ENCODE data around the gene NDE1.

The NDE1 gene

GRCh38 chr16:15757077-15757386 is 107.0 kb downstream of the NDE1 start:
- CTCF ChIA-PET = interaction anchor here (1.0 to 1.7 kb wide), 4 partner anchors 8 to 370 kb away, joined by 3 to 4 read pairs (median 4); no protein-coding TSS in a partner anchor
- Mint-ChIP-seq H3K27ac (no peak overlapping the region), H3K4me1 (no peaks in the 10 kb centered on the region), H3K36me3 (no peaks in the 10 kb centered on the region), H3K9me3 (no peaks in the 10 kb centered on the region), H3K4me3 (no peak overlapping the region), H3K27me3 (peaks cover 10% of the 10 kb centered on the region)
- DNase-seq = no peak

GRCh38 chr16:15757630-15758251 is 107.7 kb downstream of the NDE1 start:
- H3K4me1 Mint-ChIP-seq = no peaks in the 10 kb centered on the region
- no peaks in the 10 kb centered on the region for H3K36me3 Mint-ChIP-seq
- DNase-seq = peak; percentile 48
- no peak overlapping the region for H3K4me3 Mint-ChIP-seq
- H3K27me3 Mint-ChIP-seq = peaks cover 10% of the 10 kb centered on the region
- H3K9me3 Mint-ChIP-seq = no peaks in the 10 kb centered on the region
- H3K27ac Mint-ChIP-seq = no peak overlapping the region
- CTCF ChIA-PET = interaction anchor here (0.9 to 1.0 kb wide), 2 partner anchors 9 to 304 kb away, joined by 3 to 4 read pairs; no protein-coding TSS in a partner anchor

DNA sequence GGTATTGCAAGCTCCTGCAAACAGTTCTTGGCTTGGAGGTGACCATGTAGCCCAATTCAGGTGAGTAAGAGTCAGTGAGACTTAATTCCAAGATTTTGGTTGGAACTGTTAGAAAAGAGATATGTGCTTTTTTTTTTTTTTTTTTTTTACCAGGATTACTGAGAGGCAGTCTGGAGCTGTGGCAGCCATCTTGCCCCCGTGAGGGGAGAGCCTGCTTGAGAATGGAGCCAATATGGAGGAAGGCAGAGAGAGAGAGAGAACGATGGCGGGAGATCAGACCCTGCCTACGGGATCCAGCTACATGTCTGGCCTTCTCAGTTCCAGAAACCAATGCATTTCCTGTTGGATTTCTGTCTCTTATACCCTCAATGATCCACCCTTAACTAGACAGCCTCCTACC is 109.0 kb downstream of the NDE1 start:
- H3K4me1 Mint-ChIP-seq = no peaks in the 10 kb centered on the region
- CTCF ChIA-PET = interaction anchor here (0.8 kb wide), 1 partner anchor 369 kb away, joined by 3 read pairs; no protein-coding TSS in a partner anchor
- no peak overlapping the region for H3K4me3 Mint-ChIP-seq
- peaks cover 10% of the 10 kb centered on the region for H3K27me3 Mint-ChIP-seq
- no peak overlapping the region for H3K27ac Mint-ChIP-seq
- H3K9me3 Mint-ChIP-seq = no peaks in the 10 kb centered on the region
- no peak for DNase-seq
- H3K36me3 Mint-ChIP-seq = no peaks in the 10 kb centered on the region

- H3K27me3 Mint-ChIP-seq = peaks cover 10% of the 10 kb centered on the region
Measured at GRCh38 chr16:15760129-15760528, 110.1 kb downstream of the NDE1 start.

DNA sequence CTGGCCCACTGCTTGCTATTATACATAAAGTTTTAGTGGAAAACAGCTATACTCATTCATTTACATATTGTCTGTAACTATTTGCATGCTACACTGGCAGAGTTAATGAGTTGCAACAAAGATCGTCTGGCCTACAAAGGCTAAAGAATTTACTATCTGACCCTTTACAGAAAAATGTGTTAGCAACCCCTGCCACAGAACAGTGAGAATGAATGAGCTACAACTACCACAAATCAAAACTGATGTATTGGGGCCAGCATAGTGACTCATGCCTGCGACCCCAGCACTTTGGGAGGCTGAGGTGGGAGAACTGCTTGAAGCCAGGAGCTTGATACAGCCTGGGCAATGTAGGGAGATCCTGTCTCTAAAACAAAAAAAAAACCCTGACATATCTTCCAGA is 114.1 kb downstream of the NDE1 start:
- no peaks in the 10 kb centered on the region for H3K4me1 Mint-ChIP-seq
- no peak for DNase-seq
- no peaks in the 10 kb centered on the region for H3K27me3 Mint-ChIP-seq
- CTCF ChIA-PET = interaction anchor here (1.0 to 1.6 kb wide), 5 partner anchors 32 to 430 kb away, joined by 3 to 5 read pairs (median 3); no protein-coding TSS in a partner anchor
- H3K36me3 Mint-ChIP-seq = no peaks in the 10 kb centered on the region
- H3K4me3 Mint-ChIP-seq = no peak overlapping the region
- no peaks in the 10 kb centered on the region for H3K9me3 Mint-ChIP-seq
- no peak overlapping the region for H3K27ac Mint-ChIP-seq

More at GRCh38 chr16:15760129-15760528, 110.1 kb downstream of the NDE1 start:
- CTCF ChIA-PET = interaction anchor here (1.4 to 1.6 kb wide), 2 partner anchors 62 to 434 kb away, joined by 3 to 7 read pairs; no protein-coding TSS in a partner anchor
- no peak overlapping the region for H3K4me3 Mint-ChIP-seq
- no peak overlapping the region for H3K27ac Mint-ChIP-seq
- no peak for DNase-seq
- H3K4me1 Mint-ChIP-seq = no peaks in the 10 kb centered on the region
- no peaks in the 10 kb centered on the region for H3K36me3 Mint-ChIP-seq
- no peaks in the 10 kb centered on the region for H3K9me3 Mint-ChIP-seq

DNA sequence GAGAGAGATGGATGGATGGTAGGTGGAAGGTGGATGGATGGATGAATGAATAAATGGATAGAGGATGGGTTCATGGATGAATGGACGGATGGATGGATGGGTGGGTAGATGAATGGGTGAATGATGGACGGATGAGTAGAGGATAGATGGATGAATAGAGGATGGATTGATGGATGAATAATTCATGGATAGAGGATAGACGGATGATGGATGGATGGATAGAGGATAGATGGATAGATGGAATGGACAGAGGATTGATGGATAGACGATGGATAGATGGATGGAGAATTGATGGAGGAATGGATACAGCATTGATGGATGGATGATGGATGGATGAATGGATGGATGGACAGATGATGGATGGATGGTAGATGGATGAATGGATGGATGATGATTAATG is 115.1 kb downstream of the NDE1 start:
- no peak for DNase-seq
- no peaks in the 10 kb centered on the region for H3K27me3 Mint-ChIP-seq
- CTCF ChIA-PET = interaction anchor here (0.8 to 2.1 kb wide), 9 partner anchors 8 to 425 kb away, joined by 3 to 11 read pairs (median 4); no protein-coding TSS in a partner anchor
- no peaks in the 10 kb centered on the region for H3K4me1 Mint-ChIP-seq
- no peak overlapping the region for H3K27ac Mint-ChIP-seq
- H3K9me3 Mint-ChIP-seq = no peaks in the 10 kb centered on the region
- no peaks in the 10 kb centered on the region for H3K36me3 Mint-ChIP-seq
- no peak overlapping the region for H3K4me3 Mint-ChIP-seq

- Mint-ChIP-seq H3K9me3 (no peaks in the 10 kb centered on the region), H3K36me3 (no peaks in the 10 kb centered on the region), H3K4me3 (no peak overlapping the region), H3K27me3 (no peaks in the 10 kb centered on the region), H3K27ac (no peak overlapping the region), H3K4me1 (no peaks in the 10 kb centered on the region)
- DNase-seq = peak; percentile 54
- CTCF ChIA-PET = interaction anchor here (0.7 to 2.1 kb wide), 9 partner anchors 7 to 425 kb away, joined by 3 to 11 read pairs (median 4); no protein-coding TSS in a partner anchor
Measured at GRCh38 chr16:15765880-15766279, 115.8 kb downstream of the NDE1 start.

DNA sequence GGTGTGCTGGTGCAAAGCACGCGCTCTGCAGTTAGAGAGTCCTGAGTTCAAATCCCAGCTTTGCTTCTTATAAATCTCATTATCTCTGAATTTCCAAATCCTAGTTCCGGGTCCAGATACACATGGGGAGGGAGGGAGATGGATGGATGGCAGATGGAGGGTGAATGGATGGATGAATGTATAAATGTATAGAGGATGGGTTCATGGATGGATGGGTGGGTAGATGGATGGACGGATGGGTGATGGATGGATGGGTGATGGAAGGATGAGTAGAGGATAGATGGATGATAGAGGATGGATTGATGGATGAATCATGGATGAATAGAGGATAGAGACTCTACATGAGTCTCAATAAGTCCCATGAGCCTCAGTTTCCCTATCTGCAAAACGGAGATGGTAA is 116.9 kb downstream of the NDE1 start:
- Mint-ChIP-seq H3K27me3 (no peaks in the 10 kb centered on the region), H3K9me3 (no peaks in the 10 kb centered on the region), H3K4me3 (no peak overlapping the region), H3K4me1 (no peaks in the 10 kb centered on the region), H3K36me3 (no peaks in the 10 kb centered on the region), H3K27ac (no peak overlapping the region)
- DNase-seq = no peak
- CTCF ChIA-PET = interaction anchor here (0.6 to 2.1 kb wide), 4 partner anchors 55 to 420 kb away, joined by 3 to 11 read pairs (median 8); no protein-coding TSS in a partner anchor

DNA sequence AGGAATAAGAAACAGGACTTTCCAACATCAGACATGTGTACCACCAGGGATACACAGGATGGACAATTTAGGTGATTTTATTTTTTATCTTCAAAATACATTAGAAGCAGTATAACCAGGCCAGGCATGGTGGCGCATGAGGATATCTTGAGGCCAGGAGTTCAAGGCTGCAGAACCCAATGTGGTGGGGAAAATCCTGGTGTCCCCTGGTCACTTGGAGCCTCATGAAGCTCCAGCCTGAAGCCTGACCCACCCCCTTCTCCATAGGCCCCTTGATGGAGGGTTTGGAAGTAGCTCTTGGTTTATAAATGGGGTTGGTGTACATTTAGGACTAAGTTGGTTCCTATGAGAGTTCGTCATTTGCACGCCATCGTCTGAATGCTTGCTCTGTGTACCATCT is 118.2 kb downstream of the NDE1 start:
- no peaks in the 10 kb centered on the region for H3K27me3 Mint-ChIP-seq
- H3K27ac Mint-ChIP-seq = no peak overlapping the region
- H3K4me1 Mint-ChIP-seq = no peaks in the 10 kb centered on the region
- no peaks in the 10 kb centered on the region for H3K36me3 Mint-ChIP-seq
- no peak for DNase-seq
- H3K4me3 Mint-ChIP-seq = no peak overlapping the region
- CTCF ChIA-PET = no interaction called here
- H3K9me3 Mint-ChIP-seq = no peaks in the 10 kb centered on the region

- Mint-ChIP-seq H3K4me1 (no peaks in the 10 kb centered on the region), H3K36me3 (no peaks in the 10 kb centered on the region)
Measured at GRCh38 chr16:15769239-15769638, 119.2 kb downstream of the NDE1 start.

DNA sequence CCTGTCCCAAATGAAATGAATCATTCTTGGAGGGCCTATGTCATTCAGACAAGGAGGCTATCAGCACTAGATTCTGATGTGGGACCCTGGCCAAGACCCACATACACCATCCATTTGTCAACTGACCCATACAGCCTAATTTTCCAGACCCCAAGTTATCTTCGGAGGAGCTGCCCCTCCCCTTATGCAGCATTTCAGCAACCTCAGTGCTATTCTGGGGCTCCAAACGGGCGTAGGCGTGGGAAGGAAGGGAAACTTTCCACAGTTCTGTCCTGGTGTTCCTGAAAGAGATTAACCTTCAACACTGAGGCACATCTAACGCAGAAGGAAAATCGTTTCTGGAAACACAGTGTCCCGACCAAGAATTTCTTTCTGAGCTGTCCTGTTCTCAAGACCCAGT is 120.1 kb downstream of the NDE1 start:
- H3K36me3 Mint-ChIP-seq = no peaks in the 10 kb centered on the region
- no peaks in the 10 kb centered on the region for H3K4me1 Mint-ChIP-seq
- no peak for DNase-seq
- no peak overlapping the region for H3K27ac Mint-ChIP-seq
- H3K9me3 Mint-ChIP-seq = no peaks in the 10 kb centered on the region
- H3K4me3 Mint-ChIP-seq = no peak overlapping the region
- CTCF ChIA-PET = interaction anchor here (1.0 to 1.1 kb wide), 2 partner anchors 14 to 52 kb away, joined by 4 to 6 read pairs; no protein-coding TSS in a partner anchor
- H3K27me3 Mint-ChIP-seq = no peaks in the 10 kb centered on the region

More at GRCh38 chr16:15769239-15769638, 119.2 kb downstream of the NDE1 start:
- Mint-ChIP-seq H3K4me3 (no peak overlapping the region), H3K9me3 (no peaks in the 10 kb centered on the region), H3K27me3 (no peaks in the 10 kb centered on the region), H3K27ac (no peak overlapping the region)
- no peak for DNase-seq
- CTCF ChIA-PET = no interaction called here

DNA sequence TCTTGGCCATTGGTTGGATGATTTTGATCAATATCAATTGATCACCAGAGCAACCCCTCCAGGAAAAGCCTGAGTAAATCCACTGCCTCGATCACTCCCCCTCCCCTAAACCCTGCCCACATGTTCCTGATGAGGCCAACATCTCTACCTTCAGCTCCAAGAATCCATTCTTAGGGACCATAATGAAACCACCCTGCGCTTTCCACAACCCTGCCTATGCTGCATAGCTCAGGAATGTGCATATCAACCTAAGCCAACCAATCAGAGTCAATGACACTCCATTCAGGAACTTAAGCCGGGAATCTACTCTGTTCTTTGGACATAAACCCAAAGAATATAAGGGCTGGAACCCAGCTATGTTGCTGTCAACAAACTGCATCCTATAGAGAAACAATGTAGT is 120.5 kb downstream of the NDE1 start:
- H3K9me3 Mint-ChIP-seq = no peaks in the 10 kb centered on the region
- CTCF ChIA-PET = interaction anchor here (0.6 to 1.1 kb wide), 3 partner anchors 14 to 252 kb away, joined by 3 to 6 read pairs (median 4); no protein-coding TSS in a partner anchor
- no peak overlapping the region for H3K4me3 Mint-ChIP-seq
- no peaks in the 10 kb centered on the region for H3K36me3 Mint-ChIP-seq
- no peak overlapping the region for H3K27ac Mint-ChIP-seq
- no peaks in the 10 kb centered on the region for H3K4me1 Mint-ChIP-seq
- H3K27me3 Mint-ChIP-seq = no peaks in the 10 kb centered on the region
- no peak for DNase-seq

DNA sequence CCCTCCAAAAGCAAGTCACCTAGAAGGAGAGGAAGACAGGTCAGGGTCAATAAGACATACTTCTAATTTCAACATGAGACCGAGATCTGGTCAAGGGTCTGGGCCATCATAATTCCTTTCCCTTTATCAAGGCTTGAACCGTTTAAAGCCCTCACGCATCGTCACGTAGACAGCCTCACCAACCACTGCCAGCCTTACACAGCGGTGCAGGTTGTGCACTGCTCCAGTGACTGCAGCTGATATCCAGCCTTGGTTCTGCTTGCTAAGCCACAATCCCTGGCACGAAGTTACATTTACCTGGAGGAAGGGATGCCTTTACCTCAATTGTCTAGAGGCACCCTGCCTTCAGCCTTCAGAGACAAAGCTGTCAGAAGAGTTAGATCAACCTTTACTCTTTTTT is 121.6 kb downstream of the NDE1 start:
- H3K27ac Mint-ChIP-seq = no peak overlapping the region
- no peaks in the 10 kb centered on the region for H3K36me3 Mint-ChIP-seq
- no peaks in the 10 kb centered on the region for H3K9me3 Mint-ChIP-seq
- CTCF ChIA-PET = no interaction called here
- H3K4me1 Mint-ChIP-seq = no peaks in the 10 kb centered on the region
- no peak for DNase-seq
- H3K4me3 Mint-ChIP-seq = no peak overlapping the region
- no peaks in the 10 kb centered on the region for H3K27me3 Mint-ChIP-seq

DNA sequence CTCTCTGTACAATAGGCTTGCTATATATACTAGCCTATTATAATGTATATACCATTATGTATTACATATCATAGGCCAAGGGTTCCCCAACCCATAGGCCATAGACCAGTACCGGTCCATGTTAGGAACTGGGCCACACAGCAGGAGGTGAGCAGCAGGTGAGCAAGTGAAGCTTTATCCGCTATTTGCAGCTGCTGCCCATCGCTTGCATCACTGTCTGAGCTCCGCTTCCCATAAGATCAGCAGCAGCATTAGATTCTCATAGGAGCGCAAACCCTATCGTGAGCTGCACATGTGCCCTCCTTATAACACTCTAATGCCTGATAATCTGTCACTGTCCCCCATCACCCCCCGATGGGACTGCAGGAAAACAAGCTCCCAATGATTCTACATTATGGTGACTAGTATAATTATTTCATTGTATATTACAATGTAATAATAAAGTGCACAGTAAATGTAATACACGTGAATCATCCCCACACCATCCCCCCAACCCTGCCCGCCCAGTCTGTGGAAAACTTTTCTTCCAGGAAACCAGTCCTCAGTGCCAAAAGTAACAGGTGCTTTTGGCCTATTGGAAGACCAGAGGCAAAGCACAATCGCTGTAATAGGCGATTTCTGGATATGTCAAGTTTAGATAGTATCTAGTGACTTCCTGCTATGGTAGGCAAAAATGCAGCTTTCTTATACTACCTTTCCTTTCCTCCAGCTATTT is 122.7 kb downstream of the NDE1 start:
- Mint-ChIP-seq H3K36me3 (no peaks in the 10 kb centered on the region), H3K4me1 (no peaks in the 10 kb centered on the region), H3K9me3 (no peaks in the 10 kb centered on the region), H3K27me3 (peaks cover 4% of the 10 kb centered on the region), H3K4me3 (no peak overlapping the region), H3K27ac (no peak overlapping the region)
- CTCF ChIA-PET = interaction anchor here (1.3 kb wide), 1 partner anchor 8 kb away, joined by 3 read pairs; no protein-coding TSS in a partner anchor
- DNase-seq = no peak
